ENCODE data around the gene NAA50.

The NAA50 gene

GRCh38 chr3:113698956-113699355, 47.1 kb downstream of the NAA50 start:
- TF ChIP-seq TAF1 (IDR thresholded peaks at IDR 0.05; ENCODE audit: borderline replicate concordance, low read depth, low read length) (no peak), POLR2A (IDR thresholded peaks at IDR 0.05; ENCODE audit: low read depth, low read length) (no peak), POLR2AphosphoS5 (IDR thresholded peaks at IDR 0.05; ENCODE audit: low read depth, low read length) (no peak)
- no peak for DNase-seq (ENCODE audit: insufficient read length)
- no peak for FAIRE-seq

- no peak for DNase-seq (ENCODE audit: insufficient read length)
- no peak for FAIRE-seq
- TF ChIP-seq TAF1 (IDR thresholded peaks at IDR 0.05; ENCODE audit: borderline replicate concordance, low read depth, low read length) = no peak
- no peak for TF ChIP-seq POLR2A (IDR thresholded peaks at IDR 0.05; ENCODE audit: low read depth, low read length)
- TF ChIP-seq POLR2AphosphoS5 (IDR thresholded peaks at IDR 0.05; ENCODE audit: low read depth, low read length) = no peak
Observed at GRCh38 chr3:113698213-113698742, 47.8 kb downstream of the NAA50 start.

GRCh38 chr3:113697500-113698090, 48.5 kb downstream of the NAA50 start:
- DNase-seq (ENCODE audit: insufficient read length) (no peak), FAIRE-seq (no peak)
- TF ChIP-seq POLR2A (IDR thresholded peaks at IDR 0.05; ENCODE audit: low read depth, low read length) (no peak), TAF1 (IDR thresholded peaks at IDR 0.05; ENCODE audit: borderline replicate concordance, low read depth, low read length) (no peak), POLR2AphosphoS5 (IDR thresholded peaks at IDR 0.05; ENCODE audit: low read depth, low read length) (no peak)

- no peak for TF ChIP-seq POLR2AphosphoS5 (IDR thresholded peaks at IDR 0.05; ENCODE audit: low read depth, low read length)
- no peak for TF ChIP-seq TAF1 (IDR thresholded peaks at IDR 0.05; ENCODE audit: borderline replicate concordance, low read depth, low read length)
- TF ChIP-seq POLR2A (IDR thresholded peaks at IDR 0.05; ENCODE audit: low read depth, low read length) = 0 out of 2 replicates have a peak, but pooled peaks have one; percentile 29
- DNase-seq (ENCODE audit: insufficient read length) (peak; percentile 90), FAIRE-seq (peak; percentile 94)
Observed at GRCh38 chr3:113696658-113697499, 49.2 kb downstream of the NAA50 start.

GRCh38 chr3:113695786-113696645, 50.0 kb downstream of the NAA50 start, which contains the start of gene USF3:
TSS of gene USF3 (minus strand) at chr3:113696642. CDS start at chr3:113674878, 21,764 bp downstream.
- peak; percentile 93 for FAIRE-seq
- DNase-seq (ENCODE audit: insufficient read length) = peak; percentile 85
- TF ChIP-seq POLR2A (IDR thresholded peaks at IDR 0.05; ENCODE audit: low read depth, low read length) (peak; percentile 69; the same call in 1 of the 2 replicates), TAF1 (IDR thresholded peaks at IDR 0.05; ENCODE audit: borderline replicate concordance, low read depth, low read length) (no peak), POLR2AphosphoS5 (IDR thresholded peaks at IDR 0.05; ENCODE audit: low read depth, low read length) (no peak)

GRCh38 chr3:113695431-113695785, 50.6 kb downstream of the NAA50 start:
- TF ChIP-seq POLR2A (IDR thresholded peaks at IDR 0.05; ENCODE audit: low read depth, low read length) (no peak), POLR2AphosphoS5 (IDR thresholded peaks at IDR 0.05; ENCODE audit: low read depth, low read length) (no peak), TAF1 (IDR thresholded peaks at IDR 0.05; ENCODE audit: borderline replicate concordance, low read depth, low read length) (no peak)
- DNase-seq (ENCODE audit: insufficient read length) = no peak
- FAIRE-seq = peak; percentile 56

GRCh38 chr3:113690482-113690881, 55.6 kb downstream of the NAA50 start:
- TF ChIP-seq POLR2AphosphoS5 (IDR thresholded peaks at IDR 0.05; ENCODE audit: low read depth, low read length) (no peak), POLR2A (IDR thresholded peaks at IDR 0.05; ENCODE audit: low read depth, low read length) (no peak), TAF1 (IDR thresholded peaks at IDR 0.05; ENCODE audit: borderline replicate concordance, low read depth, low read length) (no peak)
- no peak for DNase-seq (ENCODE audit: insufficient read length)
- no peak for FAIRE-seq

GRCh38 chr3:113685956-113686721, 59.9 kb downstream of the NAA50 start:
- FAIRE-seq (no peak), DNase-seq (ENCODE audit: insufficient read length) (no peak)
- TF ChIP-seq POLR2A (IDR thresholded peaks at IDR 0.05; ENCODE audit: low read depth, low read length) = no peak
- no peak for TF ChIP-seq POLR2AphosphoS5 (IDR thresholded peaks at IDR 0.05; ENCODE audit: low read depth, low read length)
- TF ChIP-seq TAF1 (IDR thresholded peaks at IDR 0.05; ENCODE audit: borderline replicate concordance, low read depth, low read length) = no peak

GRCh38 chr3:113685124-113685523, 60.9 kb downstream of the NAA50 start:
- TF ChIP-seq POLR2A (IDR thresholded peaks at IDR 0.05; ENCODE audit: low read depth, low read length) (no peak), TAF1 (IDR thresholded peaks at IDR 0.05; ENCODE audit: borderline replicate concordance, low read depth, low read length) (no peak), POLR2AphosphoS5 (IDR thresholded peaks at IDR 0.05; ENCODE audit: low read depth, low read length) (no peak)
- FAIRE-seq = no peak
- DNase-seq (ENCODE audit: insufficient read length) = no peak

GRCh38 chr3:113684271-113684819, 61.7 kb downstream of the NAA50 start:
- no peak for FAIRE-seq
- no peak for DNase-seq (ENCODE audit: insufficient read length)
- TF ChIP-seq POLR2AphosphoS5 (IDR thresholded peaks at IDR 0.05; ENCODE audit: low read depth, low read length) (no peak), TAF1 (IDR thresholded peaks at IDR 0.05; ENCODE audit: borderline replicate concordance, low read depth, low read length) (no peak), POLR2A (IDR thresholded peaks at IDR 0.05; ENCODE audit: low read depth, low read length) (no peak)
